ENCODE results near the gene OPCML. TPM values are rescaled to one million over a fixed set of nuclear protein-coding genes. Genes with fewer than 3 reads are reported as not detected.
"Not testable (repeated sequence)": the region's sequence is repeated elsewhere in the genome, so short reads cannot be mapped to it uniquely, and the experiment has no call there.

OPCML gene
- total and polyA plus RNA-seq, 4 donors = under 0.01 to 0.01 TPM; not detected in 2

- no peak overlapping the region for H3K27ac ChIP-seq (ENCODE audit: low read depth in 1 of 2, low read length in 2 of 2)
- WGBS = 39% methylated on average over 3 of the region's 3 CpGs
Measured at GRCh38 chr11:132379540-132379939, 1152.8 kb downstream of the OPCML start.

DNA sequence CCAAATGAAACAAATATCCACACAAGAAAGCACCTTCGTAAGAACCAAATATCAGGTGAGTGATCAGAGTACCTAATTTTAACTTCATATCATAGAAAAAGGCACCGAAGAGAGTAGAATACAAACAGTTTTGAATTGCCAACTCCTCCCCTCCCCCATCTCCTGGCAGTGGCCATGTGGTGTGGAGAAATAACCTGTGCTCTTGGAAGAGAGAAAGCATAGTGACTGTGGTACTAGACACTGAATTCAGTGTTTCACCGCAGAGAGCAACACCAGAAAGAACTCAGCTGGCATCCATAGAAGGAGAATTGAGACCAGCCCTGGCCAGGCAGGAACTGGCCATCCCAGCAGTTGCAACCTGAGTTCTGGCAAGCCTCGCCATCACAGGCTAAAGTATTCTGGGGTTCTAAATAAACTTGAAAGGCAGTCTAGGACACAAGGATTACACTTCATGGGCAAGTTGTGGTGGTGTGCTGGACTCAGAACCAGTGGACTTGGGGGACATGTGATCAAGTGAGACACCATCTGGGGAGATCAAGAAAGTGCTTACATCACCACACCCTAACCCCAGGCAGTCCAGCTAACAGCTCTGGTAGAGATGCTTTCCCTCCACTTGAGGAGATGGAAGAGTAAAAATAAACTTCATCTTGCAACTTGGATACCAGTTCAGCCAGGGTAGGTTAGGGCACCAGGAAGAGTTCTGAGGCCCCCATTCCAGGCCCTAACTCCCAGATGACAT is 1158.7 kb downstream of the OPCML start:
- WGBS = 53% methylated on average over 4 of the region's 4 CpGs
- DNase-seq (ENCODE audit: low spot score) = no peak
- no peak overlapping the region for H3K4me3 ChIP-seq (ENCODE audit: low read depth in 1 of 3, low read length in 3 of 3)
- H3K4me1 ChIP-seq (ENCODE audit: control insufficient read depth in 4 of 4, insufficient read depth in 4 of 4, low read length in 3 of 4) = peaks cover 0 to 7% (median 0%) of the 10 kb centered on the region in 4 donors
- H3K9me3 ChIP-seq (ENCODE audit: control insufficient read depth in 4 of 4, low read length in 3 of 4) = no peaks in the 10 kb centered on the region
- H3K36me3 ChIP-seq (ENCODE audit: control insufficient read depth in 4 of 4, insufficient read depth in 3 of 4, low read depth in 1 of 4, low read length in 3 of 4) = no peaks in the 10 kb centered on the region
- TF ChIP-seq HNF4G (IDR thresholded peaks at IDR 0.05) (no peak), EGR1 (IDR thresholded peaks at IDR 0.05; ENCODE audit: low read depth in 2 of 2) (no peak), CTCF (IDR thresholded peaks at IDR 0.05; ENCODE audit: low read depth, low read length, missing input control) (no peak), REST (IDR thresholded peaks at IDR 0.05) (no peak), RXRA (IDR thresholded peaks at IDR 0.05) (no peak), YY1 (IDR thresholded peaks at IDR 0.05) (no peak), HNF4A (conservative IDR thresholded peaks at IDR 0.05) (peak in 1 of 2 donors; percentile 8), JUND (IDR thresholded peaks at IDR 0.05) (no peak), GABPA (IDR thresholded peaks at IDR 0.05 in 1 of 2, conservative IDR thresholded peaks at IDR 0.05 in 1 of 2) (no peak), RAD21 (IDR thresholded peaks at IDR 0.05) (peak in 1 of 2 donors; percentile 18), NR2F2 (IDR thresholded peaks at IDR 0.05) (no peak), FOXA1 (IDR thresholded peaks at IDR 0.05) (no peak), ATF3 (IDR thresholded peaks at IDR 0.05) (no peak), ZBTB33 (IDR thresholded peaks at IDR 0.05) (no peak), SP1 (IDR thresholded peaks at IDR 0.05) (no peak)
- no peak overlapping the region for H3K27ac ChIP-seq (ENCODE audit: low read depth in 1 of 2, low read length in 2 of 2)
- no peak overlapping the region for H3K9ac ChIP-seq (ENCODE audit: low read depth in 1 of 2, low read length in 2 of 2)
- H3K27me3 ChIP-seq (ENCODE audit: control insufficient read depth in 4 of 4, insufficient read depth in 4 of 4, low read length in 3 of 4) = no peaks in the 10 kb centered on the region

More at GRCh38 chr11:132379540-132379939, 1152.8 kb downstream of the OPCML start:
- H3K27me3 ChIP-seq (ENCODE audit: control insufficient read depth in 4 of 4, insufficient read depth in 4 of 4, low read length in 3 of 4) = no peaks in the 10 kb centered on the region
- no peak overlapping the region for H3K9ac ChIP-seq (ENCODE audit: low read depth in 1 of 2, low read length in 2 of 2)
- H3K9me3 ChIP-seq (ENCODE audit: control insufficient read depth in 4 of 4, low read length in 3 of 4) = no peaks in the 10 kb centered on the region
- no peaks in the 10 kb centered on the region for H3K4me1 ChIP-seq (ENCODE audit: control insufficient read depth in 4 of 4, insufficient read depth in 4 of 4, low read length in 3 of 4)
- no peak overlapping the region for H3K4me3 ChIP-seq (ENCODE audit: low read depth in 1 of 3, low read length in 3 of 3)
- no peak for DNase-seq (ENCODE audit: low spot score)
- peak in 1 of 2 donors; percentile 5 for TF ChIP-seq RXRA (IDR thresholded peaks at IDR 0.05)
- TF ChIP-seq FOXA2 (IDR thresholded peaks at IDR 0.05) = no peak
- no peak for TF ChIP-seq FOXA1 (IDR thresholded peaks at IDR 0.05)
- no peak for TF ChIP-seq CTCF (IDR thresholded peaks at IDR 0.05; ENCODE audit: low read depth, low read length, missing input control)
- TF ChIP-seq YY1 (IDR thresholded peaks at IDR 0.05) = peak; percentile 13
- TF ChIP-seq TAF1 (conservative IDR thresholded peaks at IDR 0.05) = no peak
- TF ChIP-seq HNF4A (conservative IDR thresholded peaks at IDR 0.05) = peak in 1 of 2 donors; percentile 19
- H3K36me3 ChIP-seq (ENCODE audit: control insufficient read depth in 4 of 4, insufficient read depth in 3 of 4, low read depth in 1 of 4, low read length in 3 of 4) = no peaks in the 10 kb centered on the region

GRCh38 chr11:132370114-132370513 is 1162.2 kb downstream of the OPCML start:
- H3K27ac ChIP-seq (ENCODE audit: low read depth in 1 of 2, low read length in 2 of 2); H3K36me3 ChIP-seq (ENCODE audit: control insufficient read depth in 4 of 4, insufficient read depth in 3 of 4, low read depth in 1 of 4, low read length in 3 of 4); H3K4me3 ChIP-seq (ENCODE audit: low read depth in 1 of 3, low read length in 3 of 3); H3K27me3 ChIP-seq (ENCODE audit: control insufficient read depth in 4 of 4, insufficient read depth in 4 of 4, low read length in 3 of 4); H3K9me3 ChIP-seq (ENCODE audit: control insufficient read depth in 4 of 4, low read length in 3 of 4); DNase-seq (ENCODE audit: low spot score); H3K4me1 ChIP-seq (ENCODE audit: control insufficient read depth in 4 of 4, insufficient read depth in 4 of 4, low read length in 3 of 4); H3K9ac ChIP-seq (ENCODE audit: low read depth in 1 of 2, low read length in 2 of 2): not testable (repeated sequence)
